Spleen (tissue), 7 donors: ENCODE data around the gene DMD.

Experiments
- POLR2A ChIP-seq, 3 donors: fragments of 450-650 bp; IDR thresholded peaks; one replicate each; pipeline ENCODE4 v1.5.1; 2017; ENCODE audit warnings: antibody characterized with exemption in 3 of 3, mild to moderate bottlenecking in 1 of 3
- POLR2AphosphoS5 ChIP-seq, 3 donors: sonication (generic); formaldehyde crosslinking; IDR thresholded peaks; one replicate each; pipeline ENCODE4 v1.5.1; 2017; ENCODE audit warnings: antibody characterized with exemption in 3 of 3
- TF ChIP-seq, protein P1 (sequence below), 11 experiments: fragments of 200-600 bp in 7 of 11; fragments of 450-650 bp in 4 of 11; sonication (generic) in 4 of 11; IDR thresholded peaks in 8 of 11; conservative IDR thresholded peaks in 3 of 11; 1 replicate in 7 of 11; 2 replicates in 4 of 11; pipeline versions ENCODE4 v1.4.0 to v1.8.0; 2016 to 2021; ENCODE audit warnings: antibody characterized with exemption in 11 of 11, inconsistent platforms in 4 of 11, mild to moderate bottlenecking in 1 of 11
- donor health status: DM: no; HTN: no; CAD: no; lungs with moderate emphysema.
- donor health status: DM: no; HTN: no; CAD: no.
- donor health status: DM: no; HTN: no; CAD: no.

DNA sequence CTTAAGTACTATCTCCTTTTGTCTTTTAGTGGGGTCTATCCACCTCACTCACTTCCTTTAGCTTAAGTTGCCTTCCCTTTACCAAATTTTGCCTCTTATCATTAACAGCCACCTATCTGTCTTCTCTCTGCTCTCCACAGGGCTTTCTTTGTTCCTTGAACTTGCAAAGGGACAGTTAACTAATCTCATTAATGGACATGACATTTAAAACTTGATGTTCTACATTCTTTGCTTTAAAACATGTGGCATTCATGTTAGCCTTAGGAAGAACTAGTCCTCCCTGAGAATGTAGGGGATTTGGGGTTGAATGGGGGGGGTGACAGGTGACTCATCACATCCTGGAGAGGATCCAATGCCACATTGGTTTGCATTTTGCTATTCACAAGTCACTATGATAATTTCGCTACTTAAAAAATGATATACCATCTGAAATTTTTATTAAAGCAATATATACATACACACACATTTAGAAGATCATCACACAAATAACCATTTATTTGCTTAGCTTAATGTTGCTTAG, 41.0 kb upstream of the DMD start:
- TF ChIP-seq, protein P1, sequence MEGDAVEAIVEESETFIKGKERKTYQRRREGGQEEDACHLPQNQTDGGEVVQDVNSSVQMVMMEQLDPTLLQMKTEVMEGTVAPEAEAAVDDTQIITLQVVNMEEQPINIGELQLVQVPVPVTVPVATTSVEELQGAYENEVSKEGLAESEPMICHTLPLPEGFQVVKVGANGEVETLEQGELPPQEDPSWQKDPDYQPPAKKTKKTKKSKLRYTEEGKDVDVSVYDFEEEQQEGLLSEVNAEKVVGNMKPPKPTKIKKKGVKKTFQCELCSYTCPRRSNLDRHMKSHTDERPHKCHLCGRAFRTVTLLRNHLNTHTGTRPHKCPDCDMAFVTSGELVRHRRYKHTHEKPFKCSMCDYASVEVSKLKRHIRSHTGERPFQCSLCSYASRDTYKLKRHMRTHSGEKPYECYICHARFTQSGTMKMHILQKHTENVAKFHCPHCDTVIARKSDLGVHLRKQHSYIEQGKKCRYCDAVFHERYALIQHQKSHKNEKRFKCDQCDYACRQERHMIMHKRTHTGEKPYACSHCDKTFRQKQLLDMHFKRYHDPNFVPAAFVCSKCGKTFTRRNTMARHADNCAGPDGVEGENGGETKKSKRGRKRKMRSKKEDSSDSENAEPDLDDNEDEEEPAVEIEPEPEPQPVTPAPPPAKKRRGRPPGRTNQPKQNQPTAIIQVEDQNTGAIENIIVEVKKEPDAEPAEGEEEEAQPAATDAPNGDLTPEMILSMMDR (IDR thresholded peaks at IDR 0.05 in 8 of 11, conservative IDR thresholded peaks at IDR 0.05 in 3 of 11): no peak
- no peak for TF ChIP-seq POLR2AphosphoS5 (IDR thresholded peaks at IDR 0.05)
- TF ChIP-seq POLR2A (IDR thresholded peaks at IDR 0.05): no peak
